K562 (cell line): ENCODE results near the gene SAMD11. TPM values are rescaled to one million over a fixed set of nuclear protein-coding genes. Genes with fewer than 3 reads are reported as not detected.

Experiments used
- ATF6 ChIP-seq: sonication (generic); formaldehyde crosslinking; IDR thresholded peaks from 2 replicates; pipeline ENCODE4 v1.4.0; 2020; ENCODE audit warnings: mild to moderate bottlenecking, missing genetic modification reagents
- CLOCK ChIP-seq: fragments of 250-450 bp; sonication (Bioruptor Pico); IDR thresholded peaks from 2 replicates; pipeline ENCODE4 v1.4.0; 2020; ENCODE audit warnings: mild to moderate bottlenecking, moderate library complexity, borderline replicate concordance
- CREB5 ChIP-seq: fragments of 250-450 bp; sonication (Bioruptor Pico); IDR thresholded peaks from 2 replicates; pipeline ENCODE4 v1.5.0; 2020; ENCODE audit warnings: mild to moderate bottlenecking
- HES1 ChIP-seq: fragments of 450-650 bp; IDR thresholded peaks from 2 replicates; pipeline ENCODE4 v1.6.1; 2016; ENCODE audit warnings: low read depth, mild to moderate bottlenecking, moderate library complexity
- LEF1 ChIP-seq: fragments of 450-650 bp; IDR thresholded peaks from 2 replicates; pipeline ENCODE4 v1.6.1; 2016; ENCODE audit warnings: mild to moderate bottlenecking
- MBD2 ChIP-seq: sonication (generic); IDR thresholded peaks from 2 replicates; pipeline ENCODE4 v1.6.1; 2016; ENCODE audit warnings: low read depth, borderline replicate concordance
- NONO ChIP-seq, 2 experiments: fragments of 200-400 bp in 1 of 2; fragments of 450-650 bp in 1 of 2; formaldehyde crosslinking in 1 of 2; IDR thresholded peaks; 2 replicates each; pipeline ENCODE4 v1.6.1; 2017; ENCODE audit warnings: low read depth in 2 of 2, mild to moderate bottlenecking in 2 of 2, moderate library complexity in 2 of 2, low read length in 1 of 2
- NR2F6 ChIP-seq: fragments of 450-650 bp; formaldehyde crosslinking; IDR thresholded peaks from 2 replicates; pipeline ENCODE4 v1.4.0; 2020; ENCODE audit warnings: mild to moderate bottlenecking
- POLR2AphosphoS2 ChIP-seq: IDR thresholded peaks from 2 replicates; pipeline ENCODE4 v1.6.1; 2012; ENCODE audit warnings: low read length, improper control_type of control experiment
- RBBP5 ChIP-seq: fragments of 200-600 bp; sonication (generic); IDR thresholded peaks from 2 replicates; pipeline ENCODE4 v1.6.1; 2012; ENCODE audit warnings: borderline replicate concordance, mild to moderate bottlenecking, low read length, control low read depth, inconsistent platforms; ENCODE audit not compliant: insufficient read depth, poor library complexity, severe bottlenecking
- THRA ChIP-seq: fragments of 450-650 bp; IDR thresholded peaks from 2 replicates; pipeline ENCODE4 v1.6.1; 2017; ENCODE audit warnings: mild to moderate bottlenecking, moderate library complexity
- TSC22D4 ChIP-seq: fragments of 450-650 bp; IDR thresholded peaks from 2 replicates; pipeline ENCODE4 v1.6.1; 2016; ENCODE audit warnings: missing genetic modification characterization, missing biosample characterization, control low read depth
- USF2 ChIP-seq: sonication (generic); formaldehyde crosslinking; IDR thresholded peaks from 2 replicates; pipeline ENCODE4 v1.5.0; 2020; ENCODE audit warnings: missing genetic modification reagents
- ZBTB8A ChIP-seq: fragments of 450-650 bp; IDR thresholded peaks from 2 replicates; pipeline ENCODE4 v1.6.1; 2018; ENCODE audit warnings: mild to moderate bottlenecking, moderate library complexity; ENCODE audit not compliant: partially characterized antibody
- ZC3H4 ChIP-seq: sonication (generic); formaldehyde crosslinking; IDR thresholded peaks from 2 replicates; pipeline ENCODE4 v1.9.0; 2021; ENCODE audit warnings: missing genetic modification reagents, borderline replicate concordance
- ZNF140 ChIP-seq: fragments of 250-450 bp; sonication (Bioruptor Pico); IDR thresholded peaks from 2 replicates; pipeline ENCODE4 v1.8.0; 2021; ENCODE audit warnings: moderate library complexity, mild to moderate bottlenecking, inconsistent platforms
- ZNF766 ChIP-seq: fragments of 200-800 bp; sonication (Bioruptor generic); conservative IDR thresholded peaks from 2 replicates; pipeline ENCODE4 v1.6.1; 2016; ENCODE audit warnings: missing genetic modification characterization, missing compliant biosample characterization
- ZSCAN32 ChIP-seq: fragments of 450-650 bp; formaldehyde crosslinking; IDR thresholded peaks from 2 replicates; pipeline ENCODE4 v1.4.0; 2020; ENCODE audit warnings: mild to moderate bottlenecking, moderate library complexity
- polyA plus RNA-seq, 8 experiments: library from polyadenylated mRNA; depleted of rRNA in 4 of 8; stranded (reverse) in 5 of 8; unstranded in 3 of 8; fragments of >200 nt; fragmentation: Nextera tagmentation in 2 of 8; fragmentation: Illumina TruSeq in 1 of 8; extraction: Ambion mirVana in 2 of 8; extraction: Trizol in 1 of 8; gene quantifications; 2 replicates each; pipeline versions ENCODE4 v1.2.1 to v1.2.3, GENCODE V29; 2011 to 2014; ENCODE audit warnings: inconsistent platforms in 1 of 8, missing spikeins in 1 of 8
- total RNA-seq, 7 experiments: library from RNA; depleted of rRNA in 6 of 7; stranded (reverse); fragments of >200 nt in 6 of 7; fragmentation: Illumina TruSeq in 2 of 7; extraction: Trizol in 2 of 7; gene quantifications; 2 replicates each; pipeline versions ENCODE4 v1.2.1 to v1.2.3, GENCODE V29; 2011 to 2021; ENCODE audit warnings: low replicate concordance in 1 of 7

The SAMD11 gene
- total and polyA plus RNA-seq, 9 of the 15 experiments (the other 6 are each of a cell fraction or from before 2014, with no cell fraction given) = 0.07 to 0.82 (median 0.11) TPM; not detected in 2

- TF ChIP-seq CLOCK (CRISPR knock-in tag) = no peak
- TF ChIP-seq RBBP5 = peak; percentile 39
- TF ChIP-seq NONO (IDR thresholded peaks at IDR 0.05; ENCODE audit: low read depth in 2 of 2, low read length in 1 of 2) = peak in 1 of 2 experiments; percentile 92; a peak in 3 of 4 replicates
- no peak for TF ChIP-seq ZBTB8A
- TF ChIP-seq ZC3H4 (CRISPR knock-in tag) = no peak
- TF ChIP-seq LEF1 = no peak
- TF ChIP-seq ZSCAN32 (CRISPR knock-in tag) = no peak
- no peak for TF ChIP-seq POLR2AphosphoS2
- no peak for TF ChIP-seq CREB5 (CRISPR knock-in tag)
- TF ChIP-seq ZNF766 = no peak
- no peak for TF ChIP-seq ATF6 (CRISPR knock-in tag)
- TF ChIP-seq ZNF140 (CRISPR knock-in tag) = no peak
- TF ChIP-seq THRA = no peak
- TF ChIP-seq NR2F6 = no peak
- TF ChIP-seq MBD2 = peak; percentile 50; the same call in 1 of the 2 replicates
- no peak for TF ChIP-seq HES1
- TF ChIP-seq USF2 (CRISPR knock-in tag) = no peak
- TF ChIP-seq TSC22D4 (tag) = no peak
Measured at GRCh38 chr1:904310-904950, 19.3 kb upstream of the SAMD11 start (continued).
